DOHH2 (cell line): ENCODE results near the gene KRT84.

ENCODE experiments used
- H3F3A ChIP-seq: fragments of 200-600 bp; sonication (generic), shearing (Covaris generic); 2 replicates; pipeline ENCODE4 v1.6.0; 2016; ENCODE audit warnings: antibody characterized with exemption, mild to moderate bottlenecking; ENCODE audit not compliant: control insufficient read depth, insufficient read depth
- H3K27ac ChIP-seq: fragments of 200-600 bp; sonication (generic); 2 replicates; pipeline ENCODE4 v1.5.1; 2014; ENCODE audit warnings: low read depth, mild to moderate bottlenecking, low read length, moderate library complexity
- H3K27me3 ChIP-seq: fragments of 200-600 bp; sonication (generic); 2 replicates; pipeline ENCODE4 v1.6.1; 2014; ENCODE audit warnings: mild to moderate bottlenecking, low read length, mixed read lengths; ENCODE audit not compliant: control insufficient read depth
- H3K36me3 ChIP-seq: fragments of 200-600 bp; sonication (generic); 2 replicates; pipeline ENCODE4 v1.6.1; 2014; ENCODE audit warnings: mild to moderate bottlenecking, low read length, moderate library complexity, mixed read lengths; ENCODE audit not compliant: control insufficient read depth
- H3K4me1 ChIP-seq: fragments of 200-600 bp; sonication (generic); 2 replicates; pipeline ENCODE4 v1.6.1; 2014; ENCODE audit warnings: mild to moderate bottlenecking, low read length, mixed read lengths; ENCODE audit not compliant: control insufficient read depth
- H3K4me2 ChIP-seq: fragments of 200-600 bp; sonication (generic); 2 replicates; pipeline ENCODE4 v1.6.0; 2014; ENCODE audit warnings: mild to moderate bottlenecking, low read length, moderate library complexity
- H3K4me3 ChIP-seq: fragments of 200-600 bp; sonication (generic); 2 replicates; pipeline ENCODE4 v1.5.1; 2014; ENCODE audit warnings: mild to moderate bottlenecking, low read length, mixed read lengths
- H3K79me2 ChIP-seq: fragments of 200-600 bp; sonication (generic); 2 replicates; pipeline ENCODE4 v1.6.1; 2014; ENCODE audit warnings: mild to moderate bottlenecking, low read length, mixed read lengths; ENCODE audit not compliant: control insufficient read depth
- H3K9me2 ChIP-seq: fragments of 200-600 bp; sonication (generic); replicated peaks from 2 replicates; pipeline ENCODE4 v1.6.1; 2014; ENCODE audit warnings: mild to moderate bottlenecking, low read length, mixed read lengths; ENCODE audit not compliant: control insufficient read depth
- H3K9me3 ChIP-seq: fragments of 200-600 bp; sonication (generic); 2 replicates; pipeline ENCODE4 v1.6.1; 2014; ENCODE audit warnings: antibody characterized with exemption, low read length, mixed read lengths; ENCODE audit not compliant: control insufficient read depth, insufficient read depth
- H4K20me1 ChIP-seq: fragments of 200-600 bp; sonication (generic); 2 replicates; pipeline ENCODE4 v1.6.0; 2014; ENCODE audit warnings: low read depth, mild to moderate bottlenecking, antibody characterized with exemption, low read length, moderate library complexity; ENCODE audit not compliant: control insufficient read depth, insufficient read depth
- EZH2phosphoT487 ChIP-seq: fragments of 200-600 bp; sonication (generic); IDR thresholded peaks from 2 replicates; pipeline ENCODE4 v1.6.1; 2017; ENCODE audit warnings: borderline replicate concordance, mild to moderate bottlenecking, antibody characterized with exemption, low read length, moderate library complexity, mixed read lengths
- TF ChIP-seq, protein P1 (sequence below): fragments of 200-600 bp; sonication (generic); IDR thresholded peaks from one replicate; pipeline ENCODE4 v1.5.1; 2014; ENCODE audit warnings: antibody characterized with exemption, mild to moderate bottlenecking, low read depth, low read length; ENCODE audit not compliant: poor library complexity, severe bottlenecking

KRT84 gene

DNA sequence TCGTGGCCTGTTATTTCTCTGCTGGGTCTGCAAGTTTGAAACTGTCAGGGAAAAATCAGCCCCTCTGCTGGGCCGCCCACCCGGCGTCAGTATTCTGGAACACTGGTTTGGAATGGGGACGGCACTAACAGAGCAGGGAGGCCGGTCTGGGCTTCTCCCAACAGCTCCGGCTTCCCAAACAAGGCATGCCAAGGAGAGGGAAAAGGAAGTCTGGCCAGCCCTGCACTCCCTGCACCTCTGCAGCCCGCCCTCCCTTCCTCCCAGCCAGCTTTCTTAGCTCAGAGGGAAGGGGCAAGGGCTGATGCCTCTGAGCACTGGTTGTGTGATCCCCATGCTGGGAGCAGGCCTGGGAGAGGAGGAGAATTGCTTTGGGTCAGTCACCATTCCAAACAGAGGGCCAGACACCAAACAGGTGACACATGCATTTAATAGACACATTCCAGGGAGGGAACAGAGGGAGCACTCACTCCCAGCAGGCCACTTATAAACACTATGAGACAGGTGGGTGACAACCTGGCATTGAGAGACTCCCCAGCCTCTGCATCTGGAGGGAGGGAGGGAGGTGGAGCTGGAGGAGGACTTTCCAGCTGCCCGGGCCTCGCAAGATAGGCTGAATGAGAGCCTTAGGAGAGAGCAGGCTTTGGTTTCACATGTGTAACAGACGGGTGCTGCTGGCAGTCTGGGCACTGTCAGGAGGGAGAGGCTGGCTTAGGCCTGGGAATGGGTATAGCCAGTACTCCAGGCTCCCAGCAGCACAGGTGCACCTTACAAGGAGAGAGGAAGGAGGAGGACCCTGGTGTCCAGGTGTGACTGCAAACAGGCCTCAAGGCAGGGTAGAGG is 38.4 kb upstream of the KRT84 start:
- no peaks in the 10 kb centered on the region for H3K9me2 ChIP-seq
- no peak overlapping the region for H3K4me2 ChIP-seq
- no peaks in the 10 kb centered on the region for H4K20me1 ChIP-seq
- no peaks in the 10 kb centered on the region for H3K36me3 ChIP-seq
- H3K27ac ChIP-seq, result no peak overlapping the region
- no peaks in the 10 kb centered on the region for H3F3A ChIP-seq
- no peaks in the 10 kb centered on the region for H3K4me1 ChIP-seq
- no peak overlapping the region for H3K4me3 ChIP-seq
- TF ChIP-seq, protein P1, sequence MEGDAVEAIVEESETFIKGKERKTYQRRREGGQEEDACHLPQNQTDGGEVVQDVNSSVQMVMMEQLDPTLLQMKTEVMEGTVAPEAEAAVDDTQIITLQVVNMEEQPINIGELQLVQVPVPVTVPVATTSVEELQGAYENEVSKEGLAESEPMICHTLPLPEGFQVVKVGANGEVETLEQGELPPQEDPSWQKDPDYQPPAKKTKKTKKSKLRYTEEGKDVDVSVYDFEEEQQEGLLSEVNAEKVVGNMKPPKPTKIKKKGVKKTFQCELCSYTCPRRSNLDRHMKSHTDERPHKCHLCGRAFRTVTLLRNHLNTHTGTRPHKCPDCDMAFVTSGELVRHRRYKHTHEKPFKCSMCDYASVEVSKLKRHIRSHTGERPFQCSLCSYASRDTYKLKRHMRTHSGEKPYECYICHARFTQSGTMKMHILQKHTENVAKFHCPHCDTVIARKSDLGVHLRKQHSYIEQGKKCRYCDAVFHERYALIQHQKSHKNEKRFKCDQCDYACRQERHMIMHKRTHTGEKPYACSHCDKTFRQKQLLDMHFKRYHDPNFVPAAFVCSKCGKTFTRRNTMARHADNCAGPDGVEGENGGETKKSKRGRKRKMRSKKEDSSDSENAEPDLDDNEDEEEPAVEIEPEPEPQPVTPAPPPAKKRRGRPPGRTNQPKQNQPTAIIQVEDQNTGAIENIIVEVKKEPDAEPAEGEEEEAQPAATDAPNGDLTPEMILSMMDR, result no peak
- TF ChIP-seq EZH2phosphoT487, result no peak
- 0 out of 2 replicates have a peak, but pooled peaks cover 6% of the 10 kb centered on the region for H3K27me3 ChIP-seq
- no peaks in the 10 kb centered on the region for H3K9me3 ChIP-seq
- no peaks in the 10 kb centered on the region for H3K79me2 ChIP-seq

DNA sequence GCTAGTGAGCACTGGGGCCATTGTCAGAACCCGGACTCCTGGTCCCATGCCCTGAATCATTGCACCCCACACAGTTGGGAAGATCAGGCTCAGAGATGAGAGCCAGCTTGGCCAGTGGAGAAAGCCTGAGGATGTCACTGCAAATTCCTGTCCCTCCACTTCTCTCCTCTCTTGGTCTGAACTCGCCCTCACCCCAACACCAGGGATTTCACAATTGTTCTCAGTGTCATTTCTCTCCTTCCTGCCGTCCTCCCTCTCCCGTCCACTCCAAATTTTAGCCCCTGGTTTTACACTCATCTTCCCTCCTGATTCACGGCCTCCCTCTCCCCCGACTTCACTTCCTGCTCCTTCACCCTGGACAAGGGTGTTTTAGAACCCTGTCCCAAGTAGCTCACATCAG is 37.6 kb upstream of the KRT84 start:
- TF ChIP-seq, protein P1, result no peak
- TF ChIP-seq EZH2phosphoT487, result no peak
- Histone ChIP-seq H3K4me3 (no peak overlapping the region), H3K79me2 (no peaks in the 10 kb centered on the region)

DNA sequence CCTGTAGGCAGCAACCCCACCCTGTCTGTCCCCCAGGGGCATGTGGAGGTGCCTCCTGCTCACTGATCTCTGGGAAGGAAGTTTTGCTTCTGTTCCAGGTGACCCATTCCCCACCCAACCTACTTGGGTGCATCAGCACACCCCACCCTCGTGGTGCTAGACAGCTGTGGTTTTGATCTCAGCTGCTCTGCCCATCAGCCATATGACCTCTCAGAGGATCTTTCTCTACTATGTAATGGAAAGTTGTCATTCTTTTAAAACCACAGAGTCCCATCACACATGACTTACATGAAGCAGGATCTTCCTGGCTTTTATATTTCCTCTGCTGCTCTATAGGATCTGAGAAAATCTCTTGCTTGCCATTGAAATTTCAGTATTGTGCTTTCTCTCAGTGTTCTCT is 34.2 kb upstream of the KRT84 start:
- Histone ChIP-seq H4K20me1 (no peaks in the 10 kb centered on the region), H3K9me3 (no peaks in the 10 kb centered on the region), H3K4me3 (no peak overlapping the region), H3K4me1 (no peaks in the 10 kb centered on the region), H3K79me2 (no peaks in the 10 kb centered on the region), H3F3A (no peaks in the 10 kb centered on the region), H3K36me3 (no peaks in the 10 kb centered on the region), H3K27ac (no peak overlapping the region), H3K9me2 (no peaks in the 10 kb centered on the region), H3K4me2 (no peak overlapping the region), H3K27me3 (0 out of 2 replicates have a peak, but pooled peaks cover 6% of the 10 kb centered on the region)
- no peak for TF ChIP-seq EZH2phosphoT487
- TF ChIP-seq, protein P1, result no peak

More for the DNA sequence above, 37.6 kb upstream of the KRT84 start:
- Histone ChIP-seq H3K27ac (no peak overlapping the region), H3K27me3 (0 out of 2 replicates have a peak, but pooled peaks cover 6% of the 10 kb centered on the region), H3K9me2 (no peaks in the 10 kb centered on the region), H3K36me3 (no peaks in the 10 kb centered on the region), H3F3A (no peaks in the 10 kb centered on the region), H3K4me1 (no peaks in the 10 kb centered on the region), H3K4me2 (no peak overlapping the region), H3K9me3 (no peaks in the 10 kb centered on the region), H4K20me1 (no peaks in the 10 kb centered on the region)
